ENCODE measurements around the gene TMEM178A.

DNA sequence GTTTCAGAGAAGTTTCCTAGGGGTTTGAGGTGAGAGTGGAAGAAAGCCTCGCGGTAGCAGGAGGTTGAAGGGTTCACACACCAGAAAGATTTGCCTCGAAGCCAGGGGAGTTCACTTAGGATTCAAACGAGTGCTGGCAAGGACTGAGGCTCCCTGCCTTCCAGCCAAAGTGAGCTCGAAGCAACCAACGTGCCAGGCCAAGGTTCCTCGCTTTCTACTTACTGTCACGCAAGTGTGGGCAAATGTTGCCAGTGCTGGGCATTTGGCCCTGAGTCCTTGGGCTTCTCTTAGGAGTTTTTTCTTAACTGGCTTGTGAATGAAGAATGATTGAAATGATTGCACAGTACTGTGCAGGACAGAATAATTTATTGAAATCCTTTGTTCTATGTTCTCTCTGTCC, 53.6 kb downstream of the TMEM178A start:
- TF ChIP-seq, protein P1, sequence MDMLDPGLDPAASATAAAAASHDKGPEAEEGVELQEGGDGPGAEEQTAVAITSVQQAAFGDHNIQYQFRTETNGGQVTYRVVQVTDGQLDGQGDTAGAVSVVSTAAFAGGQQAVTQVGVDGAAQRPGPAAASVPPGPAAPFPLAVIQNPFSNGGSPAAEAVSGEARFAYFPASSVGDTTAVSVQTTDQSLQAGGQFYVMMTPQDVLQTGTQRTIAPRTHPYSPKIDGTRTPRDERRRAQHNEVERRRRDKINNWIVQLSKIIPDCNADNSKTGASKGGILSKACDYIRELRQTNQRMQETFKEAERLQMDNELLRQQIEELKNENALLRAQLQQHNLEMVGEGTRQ (IDR thresholded peaks at IDR 0.05) = no peak
- TF ChIP-seq, protein P2, sequence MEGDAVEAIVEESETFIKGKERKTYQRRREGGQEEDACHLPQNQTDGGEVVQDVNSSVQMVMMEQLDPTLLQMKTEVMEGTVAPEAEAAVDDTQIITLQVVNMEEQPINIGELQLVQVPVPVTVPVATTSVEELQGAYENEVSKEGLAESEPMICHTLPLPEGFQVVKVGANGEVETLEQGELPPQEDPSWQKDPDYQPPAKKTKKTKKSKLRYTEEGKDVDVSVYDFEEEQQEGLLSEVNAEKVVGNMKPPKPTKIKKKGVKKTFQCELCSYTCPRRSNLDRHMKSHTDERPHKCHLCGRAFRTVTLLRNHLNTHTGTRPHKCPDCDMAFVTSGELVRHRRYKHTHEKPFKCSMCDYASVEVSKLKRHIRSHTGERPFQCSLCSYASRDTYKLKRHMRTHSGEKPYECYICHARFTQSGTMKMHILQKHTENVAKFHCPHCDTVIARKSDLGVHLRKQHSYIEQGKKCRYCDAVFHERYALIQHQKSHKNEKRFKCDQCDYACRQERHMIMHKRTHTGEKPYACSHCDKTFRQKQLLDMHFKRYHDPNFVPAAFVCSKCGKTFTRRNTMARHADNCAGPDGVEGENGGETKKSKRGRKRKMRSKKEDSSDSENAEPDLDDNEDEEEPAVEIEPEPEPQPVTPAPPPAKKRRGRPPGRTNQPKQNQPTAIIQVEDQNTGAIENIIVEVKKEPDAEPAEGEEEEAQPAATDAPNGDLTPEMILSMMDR (IDR thresholded peaks at IDR 0.05) = no peak
- TF ChIP-seq KDM1A (IDR thresholded peaks at IDR 0.05; ENCODE audit: low read depth) (no peak), MAZ (IDR thresholded peaks at IDR 0.05; ENCODE audit: borderline replicate concordance, low read depth, low read length) (no peak), RAD21 (conservative IDR thresholded peaks at IDR 0.05 in 1 of 2, IDR thresholded peaks at IDR 0.05 in 1 of 2) (no peak), CEBPB (IDR thresholded peaks at IDR 0.05) (no peak), ESRRA (IDR thresholded peaks at IDR 0.05; ENCODE audit: borderline replicate concordance, low read length) (no peak), SMC3 (IDR thresholded peaks at IDR 0.05) (no peak), POLR2A (IDR thresholded peaks at IDR 0.05; ENCODE audit: low read length) (no peak)
- TF ChIP-seq, protein P3, sequence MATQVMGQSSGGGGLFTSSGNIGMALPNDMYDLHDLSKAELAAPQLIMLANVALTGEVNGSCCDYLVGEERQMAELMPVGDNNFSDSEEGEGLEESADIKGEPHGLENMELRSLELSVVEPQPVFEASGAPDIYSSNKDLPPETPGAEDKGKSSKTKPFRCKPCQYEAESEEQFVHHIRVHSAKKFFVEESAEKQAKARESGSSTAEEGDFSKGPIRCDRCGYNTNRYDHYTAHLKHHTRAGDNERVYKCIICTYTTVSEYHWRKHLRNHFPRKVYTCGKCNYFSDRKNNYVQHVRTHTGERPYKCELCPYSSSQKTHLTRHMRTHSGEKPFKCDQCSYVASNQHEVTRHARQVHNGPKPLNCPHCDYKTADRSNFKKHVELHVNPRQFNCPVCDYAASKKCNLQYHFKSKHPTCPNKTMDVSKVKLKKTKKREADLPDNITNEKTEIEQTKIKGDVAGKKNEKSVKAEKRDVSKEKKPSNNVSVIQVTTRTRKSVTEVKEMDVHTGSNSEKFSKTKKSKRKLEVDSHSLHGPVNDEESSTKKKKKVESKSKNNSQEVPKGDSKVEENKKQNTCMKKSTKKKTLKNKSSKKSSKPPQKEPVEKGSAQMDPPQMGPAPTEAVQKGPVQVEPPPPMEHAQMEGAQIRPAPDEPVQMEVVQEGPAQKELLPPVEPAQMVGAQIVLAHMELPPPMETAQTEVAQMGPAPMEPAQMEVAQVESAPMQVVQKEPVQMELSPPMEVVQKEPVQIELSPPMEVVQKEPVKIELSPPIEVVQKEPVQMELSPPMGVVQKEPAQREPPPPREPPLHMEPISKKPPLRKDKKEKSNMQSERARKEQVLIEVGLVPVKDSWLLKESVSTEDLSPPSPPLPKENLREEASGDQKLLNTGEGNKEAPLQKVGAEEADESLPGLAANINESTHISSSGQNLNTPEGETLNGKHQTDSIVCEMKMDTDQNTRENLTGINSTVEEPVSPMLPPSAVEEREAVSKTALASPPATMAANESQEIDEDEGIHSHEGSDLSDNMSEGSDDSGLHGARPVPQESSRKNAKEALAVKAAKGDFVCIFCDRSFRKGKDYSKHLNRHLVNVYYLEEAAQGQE (IDR thresholded peaks at IDR 0.05) = no peak
- TF ChIP-seq, protein P4, sequence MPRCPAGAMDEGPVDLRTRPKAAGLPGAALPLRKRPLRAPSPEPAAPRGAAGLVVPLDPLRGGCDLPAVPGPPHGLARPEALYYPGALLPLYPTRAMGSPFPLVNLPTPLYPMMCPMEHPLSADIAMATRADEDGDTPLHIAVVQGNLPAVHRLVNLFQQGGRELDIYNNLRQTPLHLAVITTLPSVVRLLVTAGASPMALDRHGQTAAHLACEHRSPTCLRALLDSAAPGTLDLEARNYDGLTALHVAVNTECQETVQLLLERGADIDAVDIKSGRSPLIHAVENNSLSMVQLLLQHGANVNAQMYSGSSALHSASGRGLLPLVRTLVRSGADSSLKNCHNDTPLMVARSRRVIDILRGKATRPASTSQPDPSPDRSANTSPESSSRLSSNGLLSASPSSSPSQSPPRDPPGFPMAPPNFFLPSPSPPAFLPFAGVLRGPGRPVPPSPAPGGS (IDR thresholded peaks at IDR 0.05) = no peak
- TF ChIP-seq, protein P5, sequence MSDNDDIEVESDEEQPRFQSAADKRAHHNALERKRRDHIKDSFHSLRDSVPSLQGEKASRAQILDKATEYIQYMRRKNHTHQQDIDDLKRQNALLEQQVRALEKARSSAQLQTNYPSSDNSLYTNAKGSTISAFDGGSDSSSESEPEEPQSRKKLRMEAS (IDR thresholded peaks at IDR 0.05) = no peak
- TF ChIP-seq, protein P6, sequence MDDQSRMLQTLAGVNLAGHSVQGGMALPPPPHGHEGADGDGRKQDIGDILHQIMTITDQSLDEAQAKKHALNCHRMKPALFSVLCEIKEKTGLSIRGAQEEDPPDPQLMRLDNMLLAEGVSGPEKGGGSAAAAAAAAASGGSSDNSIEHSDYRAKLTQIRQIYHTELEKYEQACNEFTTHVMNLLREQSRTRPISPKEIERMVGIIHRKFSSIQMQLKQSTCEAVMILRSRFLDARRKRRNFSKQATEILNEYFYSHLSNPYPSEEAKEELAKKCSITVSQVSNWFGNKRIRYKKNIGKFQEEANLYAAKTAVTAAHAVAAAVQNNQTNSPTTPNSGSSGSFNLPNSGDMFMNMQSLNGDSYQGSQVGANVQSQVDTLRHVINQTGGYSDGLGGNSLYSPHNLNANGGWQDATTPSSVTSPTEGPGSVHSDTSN (IDR thresholded peaks at IDR 0.05) = no peak
